Osteoblast (primary cell): ENCODE results near the gene NUDT14. TPM values are rescaled to one million over a fixed set of nuclear protein-coding genes. Genes with fewer than 3 reads are reported as not detected.

Experiments used
- DNase-seq: peaks from one replicate; pipeline ENCODE4 v3.0.0; 2011; ENCODE audit warnings: low spot score, mixed read lengths; ENCODE audit not compliant: insufficient read length; ENCODE audit errors: missing footprints
- H2AFZ ChIP-seq: 2 replicates; pipeline ENCODE4 v1.6.0; 2011; ENCODE audit warnings: mild to moderate bottlenecking, low read length
- H3K27ac ChIP-seq: 2 replicates; pipeline ENCODE4 v1.5.1; 2011; ENCODE audit warnings: mild to moderate bottlenecking, low read depth, low read length, moderate library complexity
- H3K27me3 ChIP-seq: 2 replicates; pipeline ENCODE4 v1.6.0; 2012; ENCODE audit warnings: mild to moderate bottlenecking, control low read depth, inconsistent platforms, low read length, moderate library complexity; ENCODE audit not compliant: insufficient read depth
- H3K36me3 ChIP-seq: 2 replicates; pipeline ENCODE4 v1.5.1; 2011; ENCODE audit warnings: mild to moderate bottlenecking, low read length, control low read depth, moderate library complexity; ENCODE audit not compliant: insufficient read depth
- H3K4me1 ChIP-seq: 2 replicates; pipeline ENCODE4 v1.5.1; 2011; ENCODE audit warnings: mild to moderate bottlenecking, low read length, control low read depth, moderate library complexity; ENCODE audit not compliant: insufficient read depth
- H3K4me2 ChIP-seq: 2 replicates; pipeline ENCODE4 v1.6.0; 2011; ENCODE audit warnings: mild to moderate bottlenecking, low read length; ENCODE audit not compliant: insufficient read depth
- H3K4me3 ChIP-seq: fragments of 200-600 bp; sonication (generic); 3 replicates; pipeline ENCODE4 v1.5.1; 2012; ENCODE audit warnings: mild to moderate bottlenecking, low read length, inconsistent platforms; ENCODE audit not compliant: insufficient read depth
- H3K79me2 ChIP-seq: 2 replicates; pipeline ENCODE4 v1.6.0; 2012; ENCODE audit warnings: mild to moderate bottlenecking, low read length, control low read depth, inconsistent platforms; ENCODE audit not compliant: insufficient read depth
- H3K9me3 ChIP-seq: 2 replicates; pipeline ENCODE4 v1.5.1; 2011; ENCODE audit warnings: low read depth, low read length, control low read depth
- H4K20me1 ChIP-seq: 2 replicates; pipeline ENCODE4 v1.6.0; 2012; ENCODE audit warnings: mild to moderate bottlenecking, low read length, control low read depth; ENCODE audit not compliant: insufficient read depth
- CTCF ChIP-seq: IDR thresholded peaks from 2 replicates; pipeline ENCODE4 v1.5.1; 2011; ENCODE audit warnings: mild to moderate bottlenecking, low read depth, low read length, moderate library complexity; ENCODE audit errors: extremely low read depth
- total RNA-seq: library from RNA; depleted of rRNA; stranded (reverse); fragments of >200 nt; gene quantifications from 2 replicates; pipeline ENCODE4 v1.2.3, GENCODE V29; 2012

Gene NUDT14
- total RNA-seq, 1 donor = 15.9 TPM

GRCh38 chr14:105208738-105209075, 27.6 kb upstream of the NUDT14 start:
- no peak overlapping the region for H3K4me2 ChIP-seq
- TF ChIP-seq CTCF = no peak
- peaks cover 4% of the 10 kb centered on the region for H3K27me3 ChIP-seq
- H3K36me3 ChIP-seq = no peaks in the 10 kb centered on the region
- H4K20me1 ChIP-seq = no peaks in the 10 kb centered on the region
- H3K4me1 ChIP-seq = peaks cover 7% of the 10 kb centered on the region
- no peak overlapping the region for H3K4me3 ChIP-seq
- no peaks in the 10 kb centered on the region for H3K9me3 ChIP-seq
- H3K27ac ChIP-seq = no peak overlapping the region
- H3K79me2 ChIP-seq = no peaks in the 10 kb centered on the region
- no peak overlapping the region for H2AFZ ChIP-seq
- no peak for DNase-seq

DNA sequence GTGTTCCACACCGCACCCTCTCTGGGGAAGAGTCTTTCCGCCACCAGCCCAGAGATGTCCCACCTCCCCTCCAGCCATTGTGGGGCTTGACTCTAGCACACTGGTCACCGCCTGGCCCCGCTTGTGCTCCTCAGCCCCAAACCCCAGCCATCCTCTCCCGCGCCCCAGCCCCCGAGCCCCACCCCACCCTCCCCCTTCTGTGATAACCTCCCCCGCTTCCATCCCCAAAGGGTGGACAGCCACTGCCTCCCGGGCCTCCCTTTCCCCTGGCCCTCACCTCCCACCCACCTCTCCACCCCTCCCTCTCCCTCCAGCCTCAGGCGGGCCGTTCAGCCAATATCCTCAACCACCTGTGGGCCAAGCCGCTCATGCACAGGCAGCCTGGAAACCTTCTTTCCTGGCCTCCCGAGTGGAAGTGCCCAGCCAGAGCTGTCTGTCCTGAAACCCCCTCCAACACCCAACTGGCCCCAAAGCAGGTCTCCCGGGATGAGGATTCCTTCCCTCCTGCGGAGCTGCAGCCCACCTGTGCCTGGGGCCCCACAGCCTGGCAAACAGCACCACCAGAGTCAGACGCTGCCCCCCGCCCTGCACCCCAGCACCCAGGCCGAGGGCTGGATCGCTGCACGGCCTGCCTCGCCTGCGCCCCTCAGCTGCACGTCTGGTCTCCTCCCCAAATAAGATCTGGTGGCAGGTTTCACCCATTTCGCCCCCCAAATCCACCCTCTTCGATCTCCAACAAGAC, 27.1 kb upstream of the NUDT14 start:
- H3K27me3 ChIP-seq = peaks cover 4% of the 10 kb centered on the region
- H3K4me1 ChIP-seq = peaks cover 7% of the 10 kb centered on the region
- H3K36me3 ChIP-seq = no peaks in the 10 kb centered on the region
- H3K27ac ChIP-seq = no peak overlapping the region
- no peaks in the 10 kb centered on the region for H3K79me2 ChIP-seq
- H4K20me1 ChIP-seq = no peaks in the 10 kb centered on the region
- no peak for TF ChIP-seq CTCF
- H3K4me3 ChIP-seq = no peak overlapping the region
- H2AFZ ChIP-seq = no peak overlapping the region
- no peaks in the 10 kb centered on the region for H3K9me3 ChIP-seq
- DNase-seq = no peak
- H3K4me2 ChIP-seq = no peak overlapping the region

DNA sequence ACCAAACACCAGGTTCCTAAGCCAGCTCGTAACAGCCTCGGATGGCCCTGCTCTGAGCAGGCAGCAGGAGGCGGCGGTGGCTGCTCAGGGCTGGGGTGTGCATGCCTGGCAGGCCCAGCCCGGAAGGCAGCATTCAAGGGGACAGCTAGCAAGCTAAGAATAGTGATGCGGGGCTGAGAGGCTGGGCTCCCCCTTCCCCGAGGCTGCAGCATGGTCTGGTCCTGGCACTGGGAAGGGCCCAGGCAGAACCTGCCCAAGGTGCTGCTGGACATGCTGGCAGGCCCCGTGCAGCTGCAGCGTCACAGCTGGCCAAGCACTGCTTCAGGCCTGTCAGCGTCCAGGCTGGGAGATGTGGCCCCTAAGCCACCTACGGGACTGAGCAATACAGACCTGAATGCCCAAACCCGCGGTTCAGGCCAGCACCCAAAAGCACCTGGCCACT, 26.4 kb upstream of the NUDT14 start:
- Histone ChIP-seq H3K9me3 (no peaks in the 10 kb centered on the region), H4K20me1 (no peaks in the 10 kb centered on the region), H3K27me3 (peaks cover 4% of the 10 kb centered on the region), H3K36me3 (no peaks in the 10 kb centered on the region), H3K4me2 (no peak overlapping the region), H3K27ac (no peak overlapping the region), H3K4me3 (no peak overlapping the region), H3K4me1 (peaks cover 7% of the 10 kb centered on the region), H3K79me2 (no peaks in the 10 kb centered on the region), H2AFZ (no peak overlapping the region)
- no peak for TF ChIP-seq CTCF
- DNase-seq = no peak

GRCh38 chr14:105206873-105207272, 25.8 kb upstream of the NUDT14 start:
- no peak overlapping the region for H3K4me3 ChIP-seq
- H3K27me3 ChIP-seq = peaks cover 4% of the 10 kb centered on the region
- TF ChIP-seq CTCF = no peak
- no peaks in the 10 kb centered on the region for H3K9me3 ChIP-seq
- no peak overlapping the region for H3K4me2 ChIP-seq
- H3K36me3 ChIP-seq = no peaks in the 10 kb centered on the region
- H3K79me2 ChIP-seq = no peaks in the 10 kb centered on the region
- DNase-seq = no peak
- no peak overlapping the region for H2AFZ ChIP-seq
- H4K20me1 ChIP-seq = no peaks in the 10 kb centered on the region
- no peak overlapping the region for H3K27ac ChIP-seq
- H3K4me1 ChIP-seq = peaks cover 7% of the 10 kb centered on the region
